ENCODE measurements around the gene AFF1.
A peak's percentile ranks its signal among the peaks of the same experiment; 100 is the strongest.

The AFF1 gene

DNA sequence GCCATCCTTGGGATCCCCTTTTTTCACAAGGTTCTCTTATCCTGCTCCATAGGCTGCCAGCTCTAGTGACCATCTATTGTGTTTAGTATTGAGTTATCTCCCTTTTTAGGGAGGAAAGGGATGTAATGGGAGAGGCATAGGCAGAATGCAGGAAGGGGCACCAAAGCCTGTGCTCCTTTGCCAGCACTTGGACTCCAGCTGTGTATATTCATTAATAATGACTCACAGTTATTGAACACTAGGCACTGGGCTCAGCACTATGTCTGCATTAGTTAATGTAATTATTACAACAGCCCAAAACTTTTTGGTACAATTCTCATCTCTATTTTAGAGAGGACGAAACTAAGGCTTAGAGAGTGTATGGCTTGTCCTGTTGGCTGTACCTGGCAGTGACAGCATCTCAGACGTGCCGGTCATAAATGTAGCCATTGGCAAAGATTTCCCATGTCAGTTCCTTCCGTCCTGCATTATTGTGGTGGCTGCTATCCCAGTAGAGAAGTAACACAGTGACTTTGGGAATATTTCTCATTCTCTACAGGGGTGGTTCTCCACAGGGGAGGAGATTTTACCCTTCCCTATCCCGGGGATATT is 90.3 kb downstream of the AFF1 start:
- no peak overlapping the region for H3K4me3 ChIP-seq (ENCODE audit: low read depth, low read length)
- TF ChIP-seq CTCF (IDR thresholded peaks at IDR 0.05; ENCODE audit: borderline replicate concordance, insufficient read depth, low read depth, low read length) = no peak

DNA sequence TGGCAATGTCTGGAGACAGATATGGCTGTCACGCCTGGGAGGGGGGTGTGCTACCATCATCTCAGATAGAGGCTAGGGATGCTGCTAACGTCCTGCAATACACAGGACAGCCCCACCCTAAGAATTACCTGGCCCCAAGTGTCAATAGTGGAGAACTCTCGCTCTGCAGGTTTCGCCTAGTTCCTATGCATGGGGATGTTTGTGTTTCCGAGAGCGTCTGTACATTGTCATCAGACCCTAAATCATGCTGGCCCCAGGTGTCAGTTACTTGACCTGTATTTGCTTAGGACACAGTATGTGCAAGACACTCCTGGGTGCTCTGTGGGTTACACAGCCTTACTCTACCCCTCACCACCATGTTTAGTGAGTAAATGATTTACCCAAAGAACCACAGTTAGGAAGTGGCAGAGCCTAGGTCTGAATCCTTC is 90.8 kb downstream of the AFF1 start:
- TF ChIP-seq CTCF (IDR thresholded peaks at IDR 0.05; ENCODE audit: borderline replicate concordance, insufficient read depth, low read depth, low read length) = no peak
- H3K4me3 ChIP-seq (ENCODE audit: low read depth, low read length) = no peak overlapping the region

GRCh38 chr4:87026800-87027495 is 92.1 kb downstream of the AFF1 start:
- peak overlapping the region; percentile 2 for H3K4me3 ChIP-seq (ENCODE audit: low read depth, low read length)
- no peak for TF ChIP-seq CTCF (IDR thresholded peaks at IDR 0.05; ENCODE audit: borderline replicate concordance, insufficient read depth, low read depth, low read length)

DNA sequence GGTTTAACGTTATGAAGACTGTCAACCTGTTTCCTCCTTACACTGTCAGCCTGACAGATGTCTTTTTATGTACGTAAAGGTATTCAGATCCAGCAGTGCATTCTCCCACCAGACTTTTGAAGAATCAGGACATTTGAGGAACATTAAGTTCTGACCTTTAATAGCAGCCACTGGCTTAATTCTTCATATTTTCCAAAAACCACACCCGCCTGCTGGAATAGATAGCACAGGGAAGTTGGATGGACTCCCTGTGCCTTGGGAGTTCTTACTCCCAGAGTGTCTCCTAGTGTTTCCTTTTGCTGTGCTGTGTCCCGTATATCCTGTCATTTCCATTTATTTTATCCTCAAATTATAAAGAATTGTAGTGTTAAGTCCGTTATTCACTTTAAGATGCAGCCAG is 94.5 kb downstream of the AFF1 start:
- no peak overlapping the region for H3K4me3 ChIP-seq (ENCODE audit: low read depth, low read length)
- TF ChIP-seq CTCF (IDR thresholded peaks at IDR 0.05; ENCODE audit: borderline replicate concordance, insufficient read depth, low read depth, low read length) = no peak

- no peak for TF ChIP-seq CTCF (IDR thresholded peaks at IDR 0.05; ENCODE audit: borderline replicate concordance, insufficient read depth, low read depth, low read length)
- H3K4me3 ChIP-seq (ENCODE audit: low read depth, low read length) = no peak overlapping the region
These were observed 95.3 kb downstream of the AFF1 start for GRCh38 chr4:87030124-87030523.

GRCh38 chr4:87030755-87031441 is 96.1 kb downstream of the AFF1 start:
- H3K4me3 ChIP-seq (ENCODE audit: low read depth, low read length) = no peak overlapping the region
- no peak for TF ChIP-seq CTCF (IDR thresholded peaks at IDR 0.05; ENCODE audit: borderline replicate concordance, insufficient read depth, low read depth, low read length)
